Activated CD8-positive, alpha-beta memory T cell treated with anti-CD3 and anti-CD28 coated beads for 1 hour (primary cell): ENCODE data around the gene FBXO42.
A peak's percentile ranks its signal among the peaks of the same experiment; 100 is the strongest.
"Not testable (repeated sequence)": the region's sequence is repeated elsewhere in the genome, so short reads cannot be mapped to it uniquely, and the experiment has no call there.

Source experiments
- DNase-seq, 2 donors: peaks; one replicate each; pipeline ENCODE4 v3.0.0-alpha.2; 2020; ENCODE audit warnings: low read depth in 1 of 2; ENCODE audit errors: extremely low read depth in 1 of 2

The FBXO42 gene

GRCh38 chr1:16372535-16373285 lies 20.4 kb upstream of the FBXO42 start:
- no peak for DNase-seq

- DNase-seq, result no peak
Measured at GRCh38 chr1:16371725-16372124, 19.4 kb upstream of the FBXO42 start.

- no peak for DNase-seq
Measured at GRCh38 chr1:16369821-16370220, 17.5 kb upstream of the FBXO42 start.

GRCh38 chr1:16367968-16368890 lies 15.9 kb upstream of the FBXO42 start:
- no peak for DNase-seq

GRCh38 chr1:16367258-16367967 lies 15.1 kb upstream of the FBXO42 start:
- DNase-seq, result peak; percentile 66 to 67

- peak; percentile 89 for DNase-seq
Measured at GRCh38 chr1:16366722-16367257, 14.5 kb upstream of the FBXO42 start, which contains the start of gene SZRD1. Gene SZRD1, plus strand, starts transcription at chr1:16367242. Its CDS starts 16 bp downstream, at chr1:16367258.

GRCh38 chr1:16365146-16365498 lies 12.8 kb upstream of the FBXO42 start:
- DNase-seq, result not testable (repeated sequence)

GRCh38 chr1:16356867-16357266 lies 4.6 kb upstream of the FBXO42 start:
- DNase-seq, result no peak

- no peak for DNase-seq
Measured at GRCh38 chr1:16354619-16355018, 2.3 kb upstream of the FBXO42 start.

- no peak for DNase-seq
Measured at GRCh38 chr1:16352842-16353535, 709 bp upstream of the FBXO42 start.

- DNase-seq, result no peak
Measured at GRCh38 chr1:16351456-16351993, 755 bp downstream of the FBXO42 start.

GRCh38 chr1:16349847-16350406 lies 2.4 kb downstream of the FBXO42 start:
- no peak for DNase-seq

GRCh38 chr1:16348414-16349182 lies 3.7 kb downstream of the FBXO42 start:
- no peak for DNase-seq

GRCh38 chr1:16343276-16343675 lies 9.0 kb downstream of the FBXO42 start:
- DNase-seq, result not testable (repeated sequence)

- DNase-seq, result no peak
Measured at GRCh38 chr1:16342331-16343062, 9.8 kb downstream of the FBXO42 start.

GRCh38 chr1:16340673-16341072 lies 11.6 kb downstream of the FBXO42 start:
- no peak for DNase-seq

GRCh38 chr1:16338961-16339360 lies 13.3 kb downstream of the FBXO42 start:
- DNase-seq, result no peak

GRCh38 chr1:16334655-16335340 lies 17.5 kb downstream of the FBXO42 start:
- no peak for DNase-seq
